ENCODE results near the gene DPY19L2.
"Not testable (repeated sequence)": the region's sequence is repeated elsewhere in the genome, so short reads cannot be mapped to it uniquely, and the experiment has no call there.

The DPY19L2 gene

GRCh38 chr12:63537838-63538237, 130.5 kb downstream of the DPY19L2 start:
- DNase-seq (ENCODE audit: low spot score), result not testable (repeated sequence)

- DNase-seq (ENCODE audit: low spot score), result not testable (repeated sequence)
These were observed 138.7 kb downstream of the DPY19L2 start for GRCh38 chr12:63529641-63530040.

DNA sequence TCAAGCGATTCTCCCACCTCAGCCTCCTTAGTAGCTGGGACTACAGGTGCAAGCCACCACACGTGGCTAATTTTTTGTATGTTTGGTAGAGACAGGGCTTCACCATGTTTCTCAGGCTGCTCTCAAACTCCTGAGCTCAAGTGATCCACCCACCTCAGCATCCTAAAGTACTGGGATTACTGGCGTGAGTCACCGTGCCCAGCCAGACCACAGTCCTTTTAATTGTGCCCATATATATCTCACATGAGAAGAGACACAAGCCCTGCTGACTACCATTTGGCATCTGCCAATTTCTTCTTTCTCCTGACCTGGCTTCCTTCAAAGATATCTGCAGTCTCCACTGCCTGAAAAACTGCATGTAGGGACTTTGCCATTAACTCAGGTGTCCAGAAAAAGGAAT, 142.5 kb downstream of the DPY19L2 start:
- no peak for DNase-seq (ENCODE audit: low spot score)

DNA sequence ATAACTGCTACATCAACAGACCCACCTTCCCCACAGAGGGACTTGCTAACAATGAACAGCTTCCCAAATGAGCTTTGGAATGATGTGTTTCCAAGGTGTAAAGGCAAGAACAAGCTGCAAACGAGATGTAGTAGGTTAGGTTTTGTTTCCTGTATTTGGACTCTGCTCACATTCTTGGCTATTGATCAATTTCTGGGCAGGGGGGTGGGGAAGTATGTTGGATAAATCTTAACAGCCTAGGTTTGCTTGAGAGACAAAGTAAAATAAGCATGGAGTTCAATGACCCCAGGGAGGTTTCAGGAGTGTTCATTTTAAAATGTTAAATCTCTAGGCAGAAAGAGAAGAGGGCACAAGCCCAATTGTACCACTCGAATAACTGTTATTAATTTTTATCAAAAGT, 146.6 kb downstream of the DPY19L2 start:
- no peak for DNase-seq (ENCODE audit: low spot score)

Data from AG20443 (cell line).